WTC11 (cell line): ENCODE measurements around the gene VDR. TPM values are rescaled to one million over a fixed set of nuclear protein-coding genes. Genes with fewer than 3 reads are reported as not detected.
A peak's percentile ranks its signal among the peaks of the same experiment; 100 is the strongest.

Experiments used
- ATAC-seq: fragments of 200-7000 bp; cut with Tn5 transposase; 2 replicates; pipeline ENCODE4 v1.10.0; 2021; ENCODE audit warnings: mild to moderate bottlenecking, moderate library complexity
- CTCF ChIA-PET: fragments of 300-600 bp; sonication (Branson Sonifier 250); formaldehyde crosslinking; loops from one replicate; lab custom pipeline; 2021; ENCODE audit warnings: antibody characterized with exemption; lab: Charles Lee
- POLR2A ChIA-PET: fragments of 350-600 bp; sonication (Branson Sonifier 250); formaldehyde crosslinking; loops from one replicate; lab custom pipeline; 2021; ENCODE audit warnings: antibody characterized with exemption; lab: Charles Lee
- DNase-seq: peaks from one replicate; pipeline ENCODE4 v3.0.0; 2021; ENCODE audit warnings: low spot score
- H3K27ac Mint-ChIP-seq: 2 replicates; pipeline ENCODE4 v1.8.0; 2021; ENCODE audit warnings: mixed read lengths
- H3K27me3 Mint-ChIP-seq: 2 replicates; pipeline ENCODE4 v1.8.0; 2021; ENCODE audit warnings: low read depth, mild to moderate bottlenecking, moderate library complexity, mixed read lengths
- H3K36me3 Mint-ChIP-seq: 2 replicates; pipeline ENCODE4 v1.8.0; 2021; ENCODE audit warnings: mixed read lengths
- H3K4me1 Mint-ChIP-seq: 2 replicates; pipeline ENCODE4 v1.8.0; 2022; ENCODE audit warnings: mixed read lengths
- H3K4me3 Mint-ChIP-seq: 2 replicates; pipeline ENCODE4 v1.8.0; 2021; ENCODE audit warnings: mild to moderate bottlenecking, moderate library complexity, mixed read lengths
- H3K9me3 Mint-ChIP-seq: 2 replicates; pipeline ENCODE4 v1.8.0; 2021; ENCODE audit warnings: mixed read lengths
- ATF1 ChIP-seq: sonication (generic); formaldehyde crosslinking; IDR thresholded peaks from 2 replicates; pipeline ENCODE4 v1.8.1; 2023; ENCODE audit warnings: mild to moderate bottlenecking, moderate library complexity, missing genetic modification reagents
- E2F4 ChIP-seq: sonication (generic); formaldehyde crosslinking; IDR thresholded peaks from 2 replicates; pipeline ENCODE4 v1.8.1; 2022; ENCODE audit warnings: low read depth, mild to moderate bottlenecking, moderate library complexity, missing genetic modification reagents, borderline replicate concordance
- ELF4 ChIP-seq: sonication (generic); formaldehyde crosslinking; IDR thresholded peaks from 2 replicates; pipeline ENCODE4 v1.8.1; 2022; ENCODE audit warnings: low read depth, mild to moderate bottlenecking, moderate library complexity, missing genetic modification reagents
- FOXK1 ChIP-seq: sonication (generic); formaldehyde crosslinking; IDR thresholded peaks from 2 replicates; pipeline ENCODE4 v1.8.0; 2022; ENCODE audit warnings: mild to moderate bottlenecking, moderate library complexity, missing genetic modification reagents
- MAX ChIP-seq: sonication (generic); formaldehyde crosslinking; IDR thresholded peaks from 2 replicates; pipeline ENCODE4 v1.8.0; 2022; ENCODE audit warnings: mild to moderate bottlenecking, missing genetic modification reagents
- RORB ChIP-seq: fragments of 250-450 bp; sonication (Bioruptor Pico); IDR thresholded peaks from 2 replicates; pipeline ENCODE4 v1.9.0; 2021; ENCODE audit warnings: mild to moderate bottlenecking
- SMAD3 ChIP-seq: sonication (generic); formaldehyde crosslinking; IDR thresholded peaks from 2 replicates; pipeline ENCODE4 v1.8.0; 2022; ENCODE audit warnings: missing genetic modification reagents, mild to moderate bottlenecking, borderline replicate concordance
- SOX15 ChIP-seq: fragments of 250-450 bp; sonication (Bioruptor Pico); IDR thresholded peaks from 2 replicates; pipeline ENCODE4 v1.9.0; 2021; ENCODE audit warnings: mild to moderate bottlenecking
- SP1 ChIP-seq: sonication (generic); formaldehyde crosslinking; conservative IDR thresholded peaks from 2 replicates; pipeline ENCODE4 v1.8.1; 2022; ENCODE audit warnings: missing genetic modification reagents
- ZBTB43 ChIP-seq: sonication (generic); formaldehyde crosslinking; IDR thresholded peaks from 2 replicates; pipeline ENCODE4 v1.8.1; 2023; ENCODE audit warnings: mild to moderate bottlenecking, missing genetic modification reagents
- ZMAT4 ChIP-seq: fragments of 250-450 bp; sonication (Bioruptor Pico); IDR thresholded peaks from 2 replicates; pipeline ENCODE4 v1.9.0; 2021; ENCODE audit warnings: mild to moderate bottlenecking
- ZNF232 ChIP-seq: sonication (generic); formaldehyde crosslinking; IDR thresholded peaks from 2 replicates; pipeline ENCODE4 v1.8.0; 2022; ENCODE audit warnings: mild to moderate bottlenecking, missing genetic modification reagents
- ZNF263 ChIP-seq: sonication (generic); formaldehyde crosslinking; IDR thresholded peaks from 2 replicates; pipeline ENCODE4 v1.8.1; 2022; ENCODE audit warnings: low read depth, mild to moderate bottlenecking, moderate library complexity, missing genetic modification reagents
- ZNF416 ChIP-seq: fragments of 250-450 bp; sonication (Bioruptor Pico); IDR thresholded peaks from 2 replicates; pipeline ENCODE4 v1.9.0; 2021; ENCODE audit warnings: mild to moderate bottlenecking, inconsistent platforms
- ZNF423 ChIP-seq: fragments of 250-450 bp; sonication (Bioruptor Pico); IDR thresholded peaks from 2 replicates; pipeline ENCODE4 v2.1.2; 2022; ENCODE audit warnings: mild to moderate bottlenecking, moderate library complexity
- ZNF671 ChIP-seq: fragments of 250-450 bp; sonication (Bioruptor Pico); IDR thresholded peaks from 2 replicates; pipeline ENCODE4 v1.8.0; 2021; ENCODE audit warnings: mild to moderate bottlenecking
- total RNA-seq: library from RNA; stranded (reverse); gene quantifications from 3 replicates; pipeline ENCODE4 v1.2.3, GENCODE V29; 2021
- TF ChIP-seq, protein P1 (sequence below): sonication (generic); formaldehyde crosslinking; IDR thresholded peaks from 2 replicates; pipeline ENCODE4 v1.8.1; 2023; ENCODE audit warnings: mild to moderate bottlenecking, missing genetic modification reagents, moderate library complexity
- TF ChIP-seq, protein P2 (sequence below): sonication (generic); formaldehyde crosslinking; IDR thresholded peaks from 2 replicates; pipeline ENCODE4 v1.8.1; 2022; ENCODE audit warnings: low read depth, missing genetic modification reagents, borderline replicate concordance
- TF ChIP-seq, protein P3 (sequence below): fragments of 200-600 bp; IDR thresholded peaks from 2 replicates; pipeline ENCODE4 v1.8.0; 2022; ENCODE audit warnings: antibody characterized with exemption

VDR gene
- total RNA-seq, 1 experiment from 2014 or later = 1.3 TPM

DNA sequence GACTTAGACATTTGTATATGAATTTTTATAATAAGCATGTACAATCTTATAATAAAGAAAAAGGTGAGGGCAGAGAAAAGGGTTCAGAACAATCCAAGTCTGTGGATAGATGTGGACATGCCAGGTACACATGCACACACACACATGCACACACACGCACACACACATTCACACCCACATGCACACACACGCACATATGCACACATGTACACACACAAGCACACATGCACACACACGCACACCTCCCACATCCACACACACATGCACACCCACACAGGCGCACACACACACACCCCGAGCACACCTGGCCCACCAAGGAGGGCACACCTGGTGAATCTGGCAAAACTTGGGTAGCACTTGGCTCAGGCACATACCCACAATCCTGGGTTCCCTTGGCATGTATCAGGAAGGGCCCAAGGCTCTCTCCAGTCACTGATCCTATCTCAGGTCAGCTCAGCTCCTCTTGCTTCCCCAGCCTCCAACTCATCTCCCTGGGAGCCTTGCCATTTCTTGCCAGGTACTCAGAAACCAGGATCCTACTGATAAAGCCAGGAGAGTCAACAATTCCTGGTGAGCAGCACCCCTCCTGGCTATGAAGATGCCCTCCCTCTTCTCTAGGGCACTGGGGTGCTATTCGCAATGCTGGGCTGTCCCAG, 40.0 kb upstream of the VDR start:
- no peak for ATAC-seq
- Mint-ChIP-seq H3K4me3 (no peak overlapping the region), H3K9me3 (no peaks in the 10 kb centered on the region), H3K4me1 (peaks cover 27% of the 10 kb centered on the region), H3K27ac (no peak overlapping the region), H3K36me3 (no peaks in the 10 kb centered on the region), H3K27me3 (peaks cover 32% of the 10 kb centered on the region)
- no peak for DNase-seq
- TF ChIP-seq, protein P1, sequence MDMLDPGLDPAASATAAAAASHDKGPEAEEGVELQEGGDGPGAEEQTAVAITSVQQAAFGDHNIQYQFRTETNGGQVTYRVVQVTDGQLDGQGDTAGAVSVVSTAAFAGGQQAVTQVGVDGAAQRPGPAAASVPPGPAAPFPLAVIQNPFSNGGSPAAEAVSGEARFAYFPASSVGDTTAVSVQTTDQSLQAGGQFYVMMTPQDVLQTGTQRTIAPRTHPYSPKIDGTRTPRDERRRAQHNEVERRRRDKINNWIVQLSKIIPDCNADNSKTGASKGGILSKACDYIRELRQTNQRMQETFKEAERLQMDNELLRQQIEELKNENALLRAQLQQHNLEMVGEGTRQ (CRISPR knock-in tag) = no peak
- TF ChIP-seq ZNF263 (CRISPR knock-in tag) = no peak
- TF ChIP-seq, protein P2, sequence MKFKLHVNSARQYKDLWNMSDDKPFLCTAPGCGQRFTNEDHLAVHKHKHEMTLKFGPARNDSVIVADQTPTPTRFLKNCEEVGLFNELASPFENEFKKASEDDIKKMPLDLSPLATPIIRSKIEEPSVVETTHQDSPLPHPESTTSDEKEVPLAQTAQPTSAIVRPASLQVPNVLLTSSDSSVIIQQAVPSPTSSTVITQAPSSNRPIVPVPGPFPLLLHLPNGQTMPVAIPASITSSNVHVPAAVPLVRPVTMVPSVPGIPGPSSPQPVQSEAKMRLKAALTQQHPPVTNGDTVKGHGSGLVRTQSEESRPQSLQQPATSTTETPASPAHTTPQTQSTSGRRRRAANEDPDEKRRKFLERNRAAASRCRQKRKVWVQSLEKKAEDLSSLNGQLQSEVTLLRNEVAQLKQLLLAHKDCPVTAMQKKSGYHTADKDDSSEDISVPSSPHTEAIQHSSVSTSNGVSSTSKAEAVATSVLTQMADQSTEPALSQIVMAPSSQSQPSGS (CRISPR knock-in tag) = no peak
- TF ChIP-seq ZNF416 (CRISPR knock-in tag) = no peak
- TF ChIP-seq ZNF671 (CRISPR knock-in tag) = no peak
- TF ChIP-seq ZNF423 (CRISPR knock-in tag) = no peak
- no peak for TF ChIP-seq ATF1 (CRISPR knock-in tag)
- no peak for TF ChIP-seq SP1 (CRISPR knock-in tag)
- no peak for TF ChIP-seq FOXK1 (CRISPR knock-in tag)
- TF ChIP-seq, protein P3, sequence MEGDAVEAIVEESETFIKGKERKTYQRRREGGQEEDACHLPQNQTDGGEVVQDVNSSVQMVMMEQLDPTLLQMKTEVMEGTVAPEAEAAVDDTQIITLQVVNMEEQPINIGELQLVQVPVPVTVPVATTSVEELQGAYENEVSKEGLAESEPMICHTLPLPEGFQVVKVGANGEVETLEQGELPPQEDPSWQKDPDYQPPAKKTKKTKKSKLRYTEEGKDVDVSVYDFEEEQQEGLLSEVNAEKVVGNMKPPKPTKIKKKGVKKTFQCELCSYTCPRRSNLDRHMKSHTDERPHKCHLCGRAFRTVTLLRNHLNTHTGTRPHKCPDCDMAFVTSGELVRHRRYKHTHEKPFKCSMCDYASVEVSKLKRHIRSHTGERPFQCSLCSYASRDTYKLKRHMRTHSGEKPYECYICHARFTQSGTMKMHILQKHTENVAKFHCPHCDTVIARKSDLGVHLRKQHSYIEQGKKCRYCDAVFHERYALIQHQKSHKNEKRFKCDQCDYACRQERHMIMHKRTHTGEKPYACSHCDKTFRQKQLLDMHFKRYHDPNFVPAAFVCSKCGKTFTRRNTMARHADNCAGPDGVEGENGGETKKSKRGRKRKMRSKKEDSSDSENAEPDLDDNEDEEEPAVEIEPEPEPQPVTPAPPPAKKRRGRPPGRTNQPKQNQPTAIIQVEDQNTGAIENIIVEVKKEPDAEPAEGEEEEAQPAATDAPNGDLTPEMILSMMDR = no peak
- TF ChIP-seq MAX (CRISPR knock-in tag) = no peak
- no peak for TF ChIP-seq ZMAT4 (CRISPR knock-in tag)
- TF ChIP-seq SOX15 (CRISPR knock-in tag) = no peak
- no peak for TF ChIP-seq SMAD3
- POLR2A ChIA-PET = no interaction called here
- CTCF ChIA-PET = interaction anchor here (0.8 kb wide), 1 partner anchor 75 kb away, joined by 4 read pairs; no protein-coding TSS in a partner anchor

DNA sequence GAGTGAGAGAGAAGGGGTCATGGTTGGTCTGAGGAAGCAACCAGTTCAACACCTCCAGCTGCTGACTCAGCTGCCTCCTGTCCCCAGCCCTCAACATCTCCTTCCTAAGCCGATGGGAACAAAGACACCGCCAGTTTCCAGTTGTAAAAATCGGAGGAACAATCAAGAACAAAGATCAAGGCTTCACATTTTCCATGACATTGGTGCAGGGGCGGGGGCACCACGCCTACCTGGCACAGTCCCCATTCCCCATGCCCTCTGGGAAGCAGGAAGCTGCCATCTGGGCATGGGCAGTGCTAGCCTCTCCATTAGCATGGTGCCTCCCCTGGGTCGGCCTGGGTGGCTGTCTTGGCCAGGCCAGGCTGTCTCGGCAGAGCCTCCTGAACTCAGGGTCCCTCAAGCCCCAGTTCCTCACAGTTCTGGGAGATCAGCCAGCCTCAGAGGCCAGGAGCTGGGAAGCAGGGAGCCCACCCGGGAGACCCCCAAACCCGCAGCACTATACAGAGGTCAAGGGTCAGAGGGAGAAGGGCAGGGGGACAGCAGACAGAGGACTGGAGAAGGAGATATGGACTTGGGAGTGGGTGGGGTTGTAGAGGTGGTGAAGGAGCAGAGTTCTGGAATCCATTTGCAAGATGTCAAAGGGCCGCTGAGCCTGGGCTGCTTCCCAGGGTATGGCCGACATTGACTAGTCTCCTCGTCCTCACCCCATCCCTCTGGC, 39.0 kb upstream of the VDR start:
- DNase-seq = no peak
- Mint-ChIP-seq H3K27ac (no peak overlapping the region), H3K4me3 (no peak overlapping the region), H3K9me3 (no peaks in the 10 kb centered on the region), H3K4me1 (peaks cover 21% of the 10 kb centered on the region), H3K27me3 (peaks cover 32% of the 10 kb centered on the region)
- ChIA-PET CTCF (interaction anchor here (0.6 to 1.0 kb wide), 3 partner anchors 39 to 239 kb away, joined by 3 to 4 read pairs (median 3); partner anchors contain the start of gene VDR), POLR2A (interaction anchor here (0.9 kb wide), 1 partner anchor 39 kb away, joined by 3 read pairs; the partner anchor contains the start of gene VDR)
- TF ChIP-seq ELF4 (CRISPR knock-in tag) = no peak
- TF ChIP-seq, all 79 proteins: peak for 0
- no peaks in the 10 kb centered on the region for H3K36me3 Mint-ChIP-seq
- ATAC-seq = no peak

- Mint-ChIP-seq H3K4me1 (peaks cover 21% of the 10 kb centered on the region), H3K36me3 (no peaks in the 10 kb centered on the region), H3K4me3 (no peak overlapping the region), H3K27ac (no peak overlapping the region), H3K9me3 (no peaks in the 10 kb centered on the region), H3K27me3 (peaks cover 32% of the 10 kb centered on the region)
- ATAC-seq (peak; percentile 8; the same call in 1 of the 2 replicates), DNase-seq (no peak)
- ChIA-PET POLR2A (no interaction called here), CTCF (interaction anchor here (0.6 to 3.2 kb wide), 34 partner anchors 8 to 799 kb away, joined by 3 to 34 read pairs (median 4); partner anchors contain the start of genes COL2A1, TMEM106C and VDR)
- TF ChIP-seq ZBTB43 (CRISPR knock-in tag) (0 out of 2 replicates have a peak, but pooled peaks have one; percentile 19), RORB (CRISPR knock-in tag) (no peak), ZNF232 (no peak), E2F4 (CRISPR knock-in tag) (no peak)
These were observed 37.9 kb upstream of the VDR start for GRCh38 chr12:47942614-47943225.
